Uterus (tissue), 2 donors: ENCODE data around the gene TANC1.

ENCODE experiments used
- POLR2A ChIP-seq, 2 donors: fragments of 450-650 bp; IDR thresholded peaks; one replicate each; pipeline ENCODE4 v1.6.1; 2016; ENCODE audit warnings: antibody characterized with exemption in 2 of 2, mild to moderate bottlenecking in 1 of 2, moderate library complexity in 1 of 2
- TF ChIP-seq, protein P1 (sequence below), 4 experiments: fragments of 200-600 bp in 2 of 4; fragments of 450-650 bp in 2 of 4; sonication (generic) in 2 of 4; IDR thresholded peaks; one replicate each; pipeline ENCODE4 v1.5.1; 2016 to 2019; ENCODE audit warnings: antibody characterized with exemption in 4 of 4, mild to moderate bottlenecking in 2 of 4, moderate library complexity in 1 of 4

GRCh38 chr2:159032146-159032545 is 63.7 kb downstream of the TANC1 start:
- TF ChIP-seq, protein P1, sequence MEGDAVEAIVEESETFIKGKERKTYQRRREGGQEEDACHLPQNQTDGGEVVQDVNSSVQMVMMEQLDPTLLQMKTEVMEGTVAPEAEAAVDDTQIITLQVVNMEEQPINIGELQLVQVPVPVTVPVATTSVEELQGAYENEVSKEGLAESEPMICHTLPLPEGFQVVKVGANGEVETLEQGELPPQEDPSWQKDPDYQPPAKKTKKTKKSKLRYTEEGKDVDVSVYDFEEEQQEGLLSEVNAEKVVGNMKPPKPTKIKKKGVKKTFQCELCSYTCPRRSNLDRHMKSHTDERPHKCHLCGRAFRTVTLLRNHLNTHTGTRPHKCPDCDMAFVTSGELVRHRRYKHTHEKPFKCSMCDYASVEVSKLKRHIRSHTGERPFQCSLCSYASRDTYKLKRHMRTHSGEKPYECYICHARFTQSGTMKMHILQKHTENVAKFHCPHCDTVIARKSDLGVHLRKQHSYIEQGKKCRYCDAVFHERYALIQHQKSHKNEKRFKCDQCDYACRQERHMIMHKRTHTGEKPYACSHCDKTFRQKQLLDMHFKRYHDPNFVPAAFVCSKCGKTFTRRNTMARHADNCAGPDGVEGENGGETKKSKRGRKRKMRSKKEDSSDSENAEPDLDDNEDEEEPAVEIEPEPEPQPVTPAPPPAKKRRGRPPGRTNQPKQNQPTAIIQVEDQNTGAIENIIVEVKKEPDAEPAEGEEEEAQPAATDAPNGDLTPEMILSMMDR (IDR thresholded peaks at IDR 0.05), result no peak
- no peak for TF ChIP-seq POLR2A (IDR thresholded peaks at IDR 0.05)
